ENCODE measurements around the gene PTPRA. TPM values are rescaled to one million over a fixed set of nuclear protein-coding genes. Genes with fewer than 3 reads are reported as not detected.

The PTPRA gene
- 36.2 and 38.4 TPM in 2 replicates for total RNA-seq

DNA sequence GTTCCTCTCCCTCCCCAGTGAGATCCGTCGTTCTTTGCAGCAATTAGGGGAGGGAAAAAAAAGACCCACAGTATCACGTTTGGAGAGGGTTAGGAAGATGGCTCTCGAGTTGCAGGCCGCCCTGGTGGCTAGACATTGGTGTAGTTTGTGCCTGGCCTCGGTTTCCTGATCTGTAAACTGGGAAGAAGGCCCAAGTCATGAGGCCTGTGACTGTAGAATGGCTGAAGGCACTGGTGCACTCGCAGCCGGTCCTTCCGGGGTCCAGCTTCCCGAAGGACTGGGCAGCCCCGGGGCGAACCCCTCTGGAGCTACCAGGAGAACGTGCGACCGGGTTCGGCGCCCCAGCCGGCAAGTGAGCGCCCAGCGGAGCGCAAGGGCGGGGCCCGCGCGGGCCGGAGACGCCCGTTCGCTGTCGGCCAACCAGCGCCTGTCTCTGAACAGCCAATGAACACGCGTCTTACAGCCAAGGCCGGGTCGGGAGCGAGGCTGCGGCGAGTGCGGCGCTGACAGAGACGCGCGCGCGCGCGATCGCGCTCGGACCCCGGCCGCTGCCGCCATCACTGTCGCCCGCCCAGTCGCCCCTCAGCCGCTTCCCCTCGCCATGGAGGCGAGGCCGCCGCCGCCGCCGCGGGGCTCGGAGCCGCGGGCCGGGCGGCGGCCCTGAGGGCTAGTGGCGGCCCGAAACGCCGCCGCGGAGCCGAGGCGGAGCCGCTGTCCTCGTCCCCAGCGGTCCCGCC lies at the start of gene PTPRA:
TSS of gene PTPRA (plus strand) at position 472 of the 737 bp plus-strand sequence. CDS start 90,797 bp downstream, outside the sequence.

DNA sequence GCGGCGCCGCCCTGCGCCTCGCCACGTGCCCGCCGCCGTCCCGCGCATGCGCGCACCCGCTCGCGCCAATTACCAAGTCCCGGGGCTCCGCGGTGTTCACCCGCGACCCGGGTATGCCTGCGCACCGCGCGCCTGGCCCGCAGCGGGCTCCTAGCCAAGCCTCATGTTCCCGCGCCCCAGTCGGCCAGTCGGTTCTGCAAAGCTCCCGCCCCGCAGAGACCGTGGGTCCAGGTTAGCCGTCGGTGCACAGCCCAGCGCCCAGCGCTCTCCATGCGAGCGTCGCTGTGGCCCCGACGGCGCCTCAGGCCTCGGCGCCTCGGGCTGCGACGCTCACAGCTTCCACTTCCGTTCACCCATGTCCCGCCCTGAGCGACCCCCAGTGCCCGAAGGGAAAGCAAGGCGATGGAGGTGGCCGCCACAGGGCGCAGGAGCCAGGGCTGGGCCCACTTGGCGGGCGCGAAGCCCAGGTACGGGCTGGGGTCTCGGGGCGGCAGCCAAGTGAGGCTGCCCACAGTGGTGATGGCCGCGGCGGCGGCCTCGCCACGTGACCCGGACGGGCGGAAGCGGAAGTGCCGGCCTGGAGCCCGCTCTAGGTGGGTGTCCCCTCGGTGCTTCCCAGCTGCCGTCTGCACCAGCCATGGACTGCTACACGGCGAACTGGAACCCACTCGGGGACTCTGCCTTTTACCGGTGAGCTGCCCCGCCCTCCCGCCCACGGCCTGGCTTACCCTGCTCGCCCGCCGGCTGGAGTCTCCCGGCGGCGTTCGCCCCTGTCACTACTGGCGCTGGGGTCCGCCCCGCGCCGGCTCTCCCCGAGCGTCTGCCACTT lies 32.9 kb upstream of the PTPRA start, which contains the start of the genes PCED1A and VPS16:
TSS of gene PCED1A (minus strand) at position 518 of the 829 bp plus-strand sequence. CDS start 743 bp downstream, outside the sequence.
TSS of gene VPS16 (plus strand) at position 608 of the 829 bp plus-strand sequence. CDS start at position 638, 30 bp downstream.

DNA sequence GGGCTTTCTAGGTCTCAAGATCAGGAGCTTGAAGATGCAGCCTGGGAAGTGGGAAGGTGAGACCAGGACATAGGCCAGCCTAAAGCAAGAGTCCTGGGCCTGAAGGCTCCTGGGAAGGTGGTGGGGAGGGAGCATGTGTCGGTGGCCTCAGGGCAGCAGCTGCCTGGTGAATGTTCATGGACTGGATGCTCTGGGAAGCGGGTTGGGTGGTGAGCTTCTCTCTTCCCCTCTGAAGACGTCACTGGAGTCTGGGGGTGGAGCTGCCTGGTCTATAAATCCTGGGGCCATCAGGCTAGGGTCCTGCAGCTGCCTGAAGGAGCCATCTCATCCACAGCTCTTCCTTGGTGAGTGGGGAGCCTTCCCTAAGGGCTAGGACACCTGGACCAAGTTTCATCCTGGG lies 170.0 kb downstream of the PTPRA start, which contains the start of gene GNRH2:
TSS of gene GNRH2 (plus strand) at position 301 of the 400 bp plus-strand sequence. CDS start 793 bp downstream, outside the sequence.

DNA sequence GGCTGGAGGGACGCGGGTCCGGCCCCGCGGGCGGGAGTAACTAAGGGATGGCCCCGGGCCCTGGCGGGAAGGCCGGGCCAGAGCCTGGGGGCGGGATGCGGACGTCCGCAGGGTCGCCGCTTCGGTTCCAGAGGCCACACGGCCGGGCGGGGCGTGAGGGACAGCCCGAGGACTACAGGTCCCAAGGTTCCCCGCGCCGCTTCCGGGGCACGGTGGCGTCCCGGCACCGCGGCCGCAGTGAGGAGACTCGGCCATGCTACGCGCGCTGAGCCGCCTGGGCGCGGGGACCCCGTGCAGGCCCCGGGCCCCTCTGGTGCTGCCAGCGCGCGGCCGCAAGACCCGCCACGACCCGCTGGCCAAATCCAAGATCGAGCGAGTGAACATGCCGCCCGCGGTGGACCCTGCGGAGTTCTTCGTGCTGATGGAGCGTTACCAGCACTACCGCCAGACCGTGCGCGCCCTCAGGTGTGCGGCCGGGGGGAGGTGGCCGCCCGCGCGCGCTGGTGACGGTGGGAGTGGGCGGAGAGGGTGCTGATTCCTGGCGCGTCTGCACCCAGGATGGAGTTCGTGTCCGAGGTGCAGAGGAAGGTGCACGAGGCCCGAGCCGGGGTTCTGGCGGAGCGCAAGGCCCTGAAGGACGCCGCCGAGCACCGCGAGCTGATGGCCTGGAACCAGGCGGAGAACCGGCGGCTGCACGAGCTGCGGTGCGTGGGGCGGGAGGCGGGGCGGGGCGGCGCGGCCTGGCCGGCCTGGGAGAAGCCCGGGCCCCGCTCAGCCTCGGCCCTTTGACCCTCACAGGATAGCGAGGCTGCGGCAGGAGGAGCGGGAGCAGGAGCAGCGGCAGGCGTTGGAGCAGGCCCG lies 172.8 kb downstream of the PTPRA start, which contains the start of gene MRPS26:
TSS of gene MRPS26 (plus strand) at position 237 of the 861 bp plus-strand sequence. CDS start at position 254, 17 bp downstream.

DNA sequence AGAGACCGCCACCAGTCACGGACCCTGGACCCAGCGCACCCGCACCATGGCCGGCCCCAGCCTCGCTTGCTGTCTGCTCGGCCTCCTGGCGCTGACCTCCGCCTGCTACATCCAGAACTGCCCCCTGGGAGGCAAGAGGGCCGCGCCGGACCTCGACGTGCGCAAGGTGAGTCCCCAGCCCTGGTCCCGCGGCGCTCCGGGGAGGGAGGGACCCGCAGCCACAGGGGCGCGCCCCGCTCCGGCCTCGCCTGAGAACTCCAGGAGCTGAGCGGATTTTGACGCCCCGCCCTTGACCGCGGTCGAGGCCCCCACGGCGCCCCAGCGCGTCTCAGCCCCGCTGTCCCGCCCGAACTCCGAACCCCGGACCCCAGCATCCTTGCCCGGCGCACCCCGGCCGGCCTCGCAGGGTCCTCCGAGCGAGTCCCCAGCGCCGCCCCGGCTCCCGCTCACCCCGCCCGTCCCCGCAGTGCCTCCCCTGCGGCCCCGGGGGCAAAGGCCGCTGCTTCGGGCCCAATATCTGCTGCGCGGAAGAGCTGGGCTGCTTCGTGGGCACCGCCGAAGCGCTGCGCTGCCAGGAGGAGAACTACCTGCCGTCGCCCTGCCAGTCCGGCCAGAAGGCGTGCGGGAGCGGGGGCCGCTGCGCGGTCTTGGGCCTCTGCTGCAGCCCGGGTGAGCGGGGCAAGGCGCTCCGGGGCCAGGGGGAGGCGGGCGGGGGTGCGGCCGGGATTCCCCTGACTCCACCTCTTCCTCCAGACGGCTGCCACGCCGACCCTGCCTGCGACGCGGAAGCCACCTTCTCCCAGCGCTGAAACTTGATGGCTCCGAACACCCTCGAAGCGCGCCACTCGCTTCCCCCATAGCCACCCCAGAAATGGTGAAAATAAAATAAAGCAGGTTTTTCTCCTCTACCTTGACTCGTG lies 198.6 kb downstream of the PTPRA start, which contains the start of gene OXT:
TSS of gene OXT (plus strand) at position 11 of the 920 bp plus-strand sequence. CDS start at position 47, 36 bp downstream.

GRCh38 chr20:3084283-3084985 lies 211.2 kb downstream of the PTPRA start, which contains the start of gene AVP:
Gene AVP, minus strand, starts transcription at chr20:3084724. Its CDS starts 50 bp downstream, at chr20:3084674.

Other genes starting within 250 kb of the PTPRA start
- gene NOP56, start 220.8 kb upstream of the PTPRA start, total RNA-seq: 98.0 and 121 TPM in 2 replicates
- gene IDH3B, start 209.3 kb upstream of the PTPRA start, total RNA-seq: 81.4 and 123 TPM in 2 replicates
- gene EBF4, start 180.7 kb upstream of the PTPRA start, total RNA-seq: 0.15 and 0.99 TPM in 2 replicates
- under 0.01 and 0.83 TPM in 2 replicates for gene CPXM1, start 72.9 kb upstream of the PTPRA start, total RNA-seq
- 0.50 TPM in 1 of 2 replicates, not detected in the other for gene C20orf141, start 58.5 kb upstream of the PTPRA start, total RNA-seq
- under 0.01 TPM in 1 of 2 replicates, not detected in the other for gene TMEM239, start 57.1 kb upstream of the PTPRA start, total RNA-seq
- 24.0 and 48.8 TPM in 2 replicates for gene PCED1A, start 32.8 kb upstream of the PTPRA start, total RNA-seq
- gene VPS16, start 32.7 kb upstream of the PTPRA start, total RNA-seq: 60.9 and 61.9 TPM in 2 replicates
- 0.15 and 0.50 TPM in 2 replicates for gene GNRH2, start 170.1 kb downstream of the PTPRA start, total RNA-seq
- gene MRPS26, start 172.6 kb downstream of the PTPRA start, total RNA-seq: 31.4 and 32.7 TPM in 2 replicates
- gene OXT, start 198.1 kb downstream of the PTPRA start, total RNA-seq: not detected in 2 replicates
- not detected in 2 replicates for gene AVP, start 211.2 kb downstream of the PTPRA start, total RNA-seq

Data from smooth muscle cell of trachea (primary cell).